Aorta (tissue), 5 donors: ENCODE measurements around the gene CADM1. TPM values are rescaled to one million over a fixed set of nuclear protein-coding genes. Genes with fewer than 3 reads are reported as not detected.

Source experiments
- ATAC-seq: fragments of 200-7000 bp; cut with Tn5 transposase; one replicate; pipeline ENCODE4 v1.9.1; 2022; ENCODE audit warnings: moderate library complexity; ENCODE audit not compliant: low FRiP score
- DNase-seq, 2 donors: peaks; one replicate each; pipeline ENCODE4 v3.0.0-alpha.2; 2020
- H3K27ac ChIP-seq, 2 donors: one replicate each; pipeline ENCODE4 v1.5.1; 2013; ENCODE audit warnings: low read length in 2 of 2, mild to moderate bottlenecking in 2 of 2, moderate library complexity in 2 of 2, control low read depth in 1 of 2, inconsistent platforms in 1 of 2, low read depth in 1 of 2
- H3K27me3 ChIP-seq, 2 donors: one replicate each; pipeline ENCODE4 v1.6.1; 2013; ENCODE audit warnings: control low read depth in 1 of 2, low read length in 1 of 2, mild to moderate bottlenecking in 1 of 2, moderate library complexity in 1 of 2; ENCODE audit not compliant: insufficient read depth in 2 of 2, control insufficient read depth in 1 of 2
- H3K36me3 ChIP-seq, 2 donors: one replicate each; pipeline ENCODE4 v1.6.1; 2013; ENCODE audit warnings: control low read depth in 1 of 2, low read length in 1 of 2, mild to moderate bottlenecking in 1 of 2; ENCODE audit not compliant: insufficient read depth in 2 of 2, control insufficient read depth in 1 of 2
- H3K4me1 ChIP-seq, 2 donors: one replicate each; pipeline ENCODE4 v1.6.1; 2013; ENCODE audit warnings: low read length in 2 of 2, control low read depth in 1 of 2, mild to moderate bottlenecking in 1 of 2, moderate library complexity in 1 of 2; ENCODE audit not compliant: insufficient read depth in 2 of 2, control insufficient read depth in 1 of 2
- H3K4me3 ChIP-seq, 2 donors: one replicate each; pipeline ENCODE4 v1.5.1; 2013; ENCODE audit warnings: low read length in 2 of 2, control low read depth in 1 of 2, mild to moderate bottlenecking in 1 of 2
- H3K9me3 ChIP-seq: one replicate; pipeline ENCODE4 v1.6.1; 2013; ENCODE audit warnings: mild to moderate bottlenecking, low read length; ENCODE audit not compliant: control insufficient read depth
- WGBS, 2 donors: extraction: QIAGEN DNeasy Blood & Tissue Kit; methylation state at CpG; one replicate each; pipeline ENCODE4 v1.1.7; 2013; 5-methylcytosine and 5-hydroxymethylcytosine counted together
- intact Hi-C, 2 donors: fragments of 100-400 bp; cut with DNase I; formaldehyde crosslinking; loops; one replicate each; pipeline versions ENCODE4 v1.14.2 to v1.15.0; 2022
- polyA plus RNA-seq, 2 donors: library from polyadenylated mRNA; stranded (reverse); fragments of 200-250 nt; gene quantifications; one replicate each; pipeline ENCODE4 v1.2.3, GENCODE V29; 2013
- total RNA-seq, 2 donors: library from RNA; stranded (reverse); fragmentation: NEBNext Ultra II Directional; extraction: Animal tissue kit (Norgen Biotek cat#: 25700); gene quantifications; one replicate each; pipeline ENCODE4 v1.2.1, GENCODE V29; 2021
- donor health status: healthy with polysubstance abuse.
- donor health status: Bipolar disorder and iron deficiency.
- donor health status: DM: no; HTN: no; CAD: no.
- donor health status: DM: no; HTN: no; CAD: no.
- donor health status: DM: yes; HTN: yes; CAD: no.

CADM1 gene
- total and polyA plus RNA-seq, 4 donors, result 0.26 to 9.8 (median 5.7) TPM

DNA sequence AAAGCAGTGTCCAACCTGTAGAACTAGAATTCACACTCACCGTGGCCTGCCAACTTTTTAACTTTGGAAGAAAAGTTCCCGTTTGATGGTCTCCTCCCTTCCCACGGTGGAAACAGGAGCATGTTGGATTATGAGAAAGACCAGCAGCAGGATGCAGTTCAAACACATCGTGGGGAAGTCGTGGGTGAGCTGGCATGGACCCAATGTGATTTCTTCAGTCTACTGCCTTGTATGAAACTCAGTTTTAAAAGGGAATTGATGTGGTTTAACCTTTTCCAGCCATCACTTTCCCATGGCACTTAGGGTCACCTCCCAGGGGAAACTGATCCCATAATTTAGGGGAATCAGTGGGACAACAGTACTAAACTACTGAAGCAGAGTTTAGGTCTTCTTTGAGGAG is 318.3 kb downstream of the CADM1 start:
- Histone ChIP-seq H3K9me3 (no peaks in the 10 kb centered on the region), H3K27me3 (no peaks in the 10 kb centered on the region), H3K36me3 (no peaks in the 10 kb centered on the region), H3K27ac (no peak overlapping the region), H3K4me1 (no peaks in the 10 kb centered on the region), H3K4me3 (no peak overlapping the region)
- WGBS, 2 donors, result 20 to 36% methylated on average over 5 of the region's 5 CpGs
- ATAC-seq, result no peak
- intact Hi-C loops, result no loop called here
- DNase-seq, result no peak

DNA sequence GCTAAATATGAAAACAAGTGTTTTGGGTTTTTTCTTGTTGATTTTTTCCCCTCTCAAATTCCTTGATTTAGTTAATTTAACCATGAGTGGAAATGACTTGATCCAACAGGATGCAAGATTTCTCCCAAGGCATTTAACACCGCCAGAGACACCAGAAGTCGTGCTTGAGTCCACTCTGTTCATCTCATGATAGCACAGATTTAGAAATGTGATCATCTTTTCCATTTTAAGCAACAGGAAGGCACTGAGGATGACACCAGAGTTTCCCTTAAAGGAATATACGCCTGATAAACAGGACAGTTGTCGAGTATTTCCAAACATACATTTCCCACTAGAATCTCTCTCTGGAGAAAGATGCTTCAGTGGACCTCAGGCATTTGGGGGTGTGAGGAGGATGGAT is 318.7 kb downstream of the CADM1 start:
- Histone ChIP-seq H3K4me1 (no peaks in the 10 kb centered on the region), H3K27me3 (no peaks in the 10 kb centered on the region), H3K27ac (no peak overlapping the region), H3K36me3 (no peaks in the 10 kb centered on the region), H3K4me3 (no peak overlapping the region), H3K9me3 (no peaks in the 10 kb centered on the region)
- intact Hi-C loops, result no loop called here
- ATAC-seq (no peak), DNase-seq (no peak)
- 87 to 91% methylated on average over 4 of the region's 4 CpGs for WGBS, 2 donors

DNA sequence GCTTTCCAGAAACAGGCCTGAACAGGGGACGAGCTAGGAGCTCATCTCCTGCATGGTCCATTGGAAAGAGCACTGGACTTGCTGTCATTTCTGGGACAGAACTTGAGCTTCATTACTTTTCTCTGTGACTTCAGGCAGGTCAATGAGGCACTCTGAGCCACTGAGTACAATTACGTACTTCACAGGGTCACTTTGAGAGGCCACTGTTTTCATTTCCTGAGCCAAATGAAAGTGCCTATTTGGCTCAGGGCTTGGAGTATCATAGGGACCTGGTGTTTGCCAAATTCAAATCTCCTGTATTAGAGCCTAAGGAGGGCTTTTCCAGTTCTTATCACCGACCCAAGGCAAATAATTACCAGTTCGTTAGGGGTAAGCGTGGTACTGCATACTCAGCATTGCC is 319.3 kb downstream of the CADM1 start:
- intact Hi-C loops, result no loop called here
- ATAC-seq (no peak), DNase-seq (no peak)
- no peaks in the 10 kb centered on the region for H3K4me1 ChIP-seq
- no peak overlapping the region for H3K27ac ChIP-seq
- 84 to 85% methylated on average over 5 of the region's 5 CpGs for WGBS, 2 donors
- H3K9me3 ChIP-seq, result no peaks in the 10 kb centered on the region
- no peaks in the 10 kb centered on the region for H3K36me3 ChIP-seq
- no peak overlapping the region for H3K4me3 ChIP-seq
- no peaks in the 10 kb centered on the region for H3K27me3 ChIP-seq

DNA sequence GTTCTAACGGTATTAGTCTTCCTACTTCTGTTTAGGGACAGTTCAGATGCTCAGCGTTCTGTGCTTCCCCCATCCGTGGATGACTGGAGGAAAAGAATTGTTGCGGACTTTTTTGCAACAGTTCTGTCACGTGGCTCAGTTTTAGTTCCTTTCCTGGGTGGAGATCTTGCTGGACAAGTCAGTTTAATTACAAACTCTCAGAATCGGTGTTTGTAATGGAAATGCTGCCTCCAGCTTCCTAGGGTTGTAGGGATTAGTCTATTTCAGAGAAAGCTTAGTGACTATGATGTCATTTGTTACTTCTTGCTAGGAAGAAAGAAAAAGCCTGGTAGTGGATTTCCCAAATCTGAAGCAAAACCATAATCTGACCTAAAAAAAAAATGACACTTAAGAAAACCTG is 320.4 kb downstream of the CADM1 start:
- no peak overlapping the region for H3K27ac ChIP-seq
- DNase-seq (no peak), ATAC-seq (no peak)
- H3K4me1 ChIP-seq, result no peaks in the 10 kb centered on the region
- no peaks in the 10 kb centered on the region for H3K9me3 ChIP-seq
- no peaks in the 10 kb centered on the region for H3K27me3 ChIP-seq
- H3K36me3 ChIP-seq, result no peaks in the 10 kb centered on the region
- WGBS, 2 donors, result 63 to 75% methylated on average over 6 of the region's 6 CpGs
- intact Hi-C loops, result no loop called here
- no peak overlapping the region for H3K4me3 ChIP-seq

DNA sequence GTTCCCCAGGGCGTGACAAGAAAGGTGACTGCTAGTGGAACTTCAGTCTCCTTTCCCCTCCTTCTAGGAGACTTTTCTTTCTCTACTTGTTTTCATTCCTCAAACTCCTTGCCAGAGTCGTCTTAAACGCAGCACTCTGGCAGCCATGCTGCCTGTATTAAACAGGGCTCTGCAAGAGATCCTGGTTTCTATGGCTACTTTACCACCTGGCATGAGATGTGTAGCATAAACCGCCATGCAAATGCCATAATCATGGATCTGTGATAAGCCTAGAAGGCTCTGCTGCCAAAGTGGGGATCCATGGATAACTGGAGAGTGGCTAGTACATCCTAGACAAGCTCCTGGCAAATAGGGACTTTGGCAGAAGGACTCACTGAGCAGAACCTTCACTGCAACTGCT is 321.1 kb downstream of the CADM1 start:
- 59 to 68% methylated on average over 4 of the region's 4 CpGs for WGBS, 2 donors
- no peaks in the 10 kb centered on the region for H3K9me3 ChIP-seq
- no peak overlapping the region for H3K27ac ChIP-seq
- intact Hi-C loops, result no loop called here
- H3K4me1 ChIP-seq, result no peaks in the 10 kb centered on the region
- DNase-seq, result no peak
- ATAC-seq, result no peak
- no peaks in the 10 kb centered on the region for H3K27me3 ChIP-seq
- no peaks in the 10 kb centered on the region for H3K36me3 ChIP-seq
- no peak overlapping the region for H3K4me3 ChIP-seq

DNA sequence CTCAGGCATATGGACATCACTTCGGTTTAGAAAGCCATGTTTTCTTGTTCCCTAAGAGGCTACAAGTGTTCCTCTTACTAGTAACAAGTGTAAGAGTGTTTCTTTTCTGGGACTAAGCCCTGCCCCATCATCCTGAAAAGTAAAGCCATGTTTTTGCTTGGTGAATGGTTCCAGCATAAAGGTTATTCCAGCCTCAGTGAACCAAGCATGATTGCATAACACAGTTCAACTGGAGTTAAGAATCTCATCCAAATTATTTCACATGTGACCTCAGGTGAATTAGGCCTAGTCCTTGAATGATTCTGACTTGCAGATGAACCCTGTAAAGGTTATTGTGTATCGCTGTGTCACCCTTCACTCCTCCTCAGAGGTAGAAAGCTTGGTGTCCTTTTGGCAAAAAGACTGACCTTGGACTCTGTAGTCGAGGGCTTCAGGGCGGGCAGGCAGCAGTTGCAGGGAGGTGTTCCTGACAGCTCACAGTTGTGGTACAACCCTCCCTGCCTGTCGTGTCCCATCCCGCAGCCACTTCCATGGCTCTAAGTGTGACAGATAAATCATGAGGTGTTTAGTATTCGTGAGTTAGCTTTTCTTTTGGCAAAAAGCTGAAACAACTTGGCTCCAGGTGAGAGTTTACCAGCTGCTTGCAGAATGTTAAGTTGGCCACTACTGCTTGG is 321.8 kb downstream of the CADM1 start:
- H3K9me3 ChIP-seq, result no peaks in the 10 kb centered on the region
- no peak overlapping the region for H3K4me3 ChIP-seq
- ATAC-seq (no peak), DNase-seq (no peak)
- H3K36me3 ChIP-seq, result no peaks in the 10 kb centered on the region
- no peaks in the 10 kb centered on the region for H3K4me1 ChIP-seq
- H3K27ac ChIP-seq, result no peak overlapping the region
- WGBS, 2 donors, result 66 to 81% methylated on average over 7 of the region's 7 CpGs
- H3K27me3 ChIP-seq, result no peaks in the 10 kb centered on the region
- intact Hi-C loops, result no loop called here

DNA sequence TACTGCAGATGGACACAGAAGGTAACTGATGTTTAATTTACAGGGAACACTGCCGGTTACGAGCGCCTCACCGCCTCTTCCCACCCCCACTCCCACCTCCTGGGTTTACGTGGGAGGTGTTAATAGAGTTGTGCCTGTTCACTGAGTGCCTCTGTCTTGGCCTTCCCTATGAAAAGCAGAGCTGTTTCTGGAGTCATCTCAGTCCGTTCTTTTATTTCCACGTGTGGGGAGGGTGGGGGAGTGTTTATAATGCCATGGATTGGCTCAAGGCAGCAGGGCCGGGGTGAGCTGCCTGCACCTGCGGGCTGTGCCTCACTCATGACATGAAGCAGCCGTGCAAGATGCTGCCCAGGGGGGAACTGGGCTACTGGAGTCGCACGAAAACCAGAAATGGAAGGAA is 322.7 kb downstream of the CADM1 start:
- Histone ChIP-seq H3K4me3 (no peak overlapping the region), H3K9me3 (no peaks in the 10 kb centered on the region), H3K27me3 (no peaks in the 10 kb centered on the region), H3K36me3 (no peaks in the 10 kb centered on the region), H3K4me1 (no peaks in the 10 kb centered on the region), H3K27ac (no peak overlapping the region)
- 60 to 74% methylated on average over 12 of the region's 12 CpGs for WGBS, 2 donors
- no peak for ATAC-seq
- intact Hi-C loops, result no loop called here
- DNase-seq, result no peak

DNA sequence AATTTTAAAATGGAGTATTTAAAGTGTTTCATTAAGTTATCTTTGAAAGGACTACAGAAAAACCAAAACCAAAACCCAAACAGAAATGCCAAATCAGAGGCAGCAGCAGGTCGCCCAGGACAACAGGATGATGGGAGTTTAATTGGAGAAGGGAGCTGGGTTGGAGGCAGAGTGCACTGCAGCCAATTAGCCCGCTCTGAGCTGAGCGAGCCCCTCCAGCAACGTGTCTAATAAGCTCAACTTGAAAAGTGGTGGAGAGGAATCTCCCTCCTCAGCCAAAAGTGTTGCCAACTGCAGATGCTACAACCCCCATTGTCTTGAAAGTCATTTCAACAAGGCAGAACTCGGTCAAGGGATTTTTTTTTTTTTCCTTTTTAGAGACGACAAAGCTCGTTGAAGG is 323.9 kb downstream of the CADM1 start:
- 33 to 62% methylated on average over 7 of the region's 7 CpGs for WGBS, 2 donors
- no peaks in the 10 kb centered on the region for H3K9me3 ChIP-seq
- no peak overlapping the region for H3K27ac ChIP-seq
- no peaks in the 10 kb centered on the region for H3K36me3 ChIP-seq
- intact Hi-C loops, result no loop called here
- no peak for DNase-seq
- H3K4me1 ChIP-seq, result no peaks in the 10 kb centered on the region
- no peak overlapping the region for H3K4me3 ChIP-seq
- no peak for ATAC-seq
- no peaks in the 10 kb centered on the region for H3K27me3 ChIP-seq

DNA sequence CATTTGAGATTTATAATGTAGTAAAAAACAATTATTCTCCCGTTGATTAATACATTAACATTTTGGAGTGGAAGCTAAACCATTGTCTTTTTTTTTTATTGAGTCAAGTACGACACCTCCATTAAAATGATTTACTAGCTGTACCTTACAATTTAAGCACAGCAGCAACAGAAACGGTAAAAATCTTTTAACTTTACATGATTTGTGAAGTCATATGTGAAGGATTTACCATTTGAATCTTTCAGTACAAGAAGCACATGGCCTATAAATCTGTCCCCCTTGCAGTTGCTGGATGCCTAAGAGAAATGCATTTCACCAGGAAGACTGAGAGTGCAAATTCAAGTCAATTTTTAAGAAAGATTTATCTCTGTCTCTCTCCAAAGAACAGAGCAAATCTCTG is 324.6 kb downstream of the CADM1 start:
- ATAC-seq, result no peak
- 32 to 57% methylated on average over 3 of the region's 3 CpGs for WGBS, 2 donors
- Histone ChIP-seq H3K4me1 (no peaks in the 10 kb centered on the region), H3K4me3 (no peak overlapping the region), H3K27me3 (no peaks in the 10 kb centered on the region), H3K36me3 (no peaks in the 10 kb centered on the region), H3K9me3 (no peaks in the 10 kb centered on the region), H3K27ac (no peak overlapping the region)
- intact Hi-C loops, result no loop called here
- no peak for DNase-seq
